GM12878 (cell line): ENCODE results near the gene RNF152. TPM values are rescaled to one million over a fixed set of nuclear protein-coding genes. Genes with fewer than 3 reads are reported as not detected.
A peak's percentile ranks its signal among the peaks of the same experiment; 100 is the strongest.

Experiments used
- ATAC-seq: fragments of 200-7000 bp; cut with Tn5 transposase; 3 replicates; pipeline ENCODE4 v1.9.1; 2020; ENCODE audit warnings: mild to moderate bottlenecking, moderate library complexity
- BruUV-seq: library from RNA; stranded (reverse); fragments of 400-500 nt; replicated peaks from 2 replicates; lab custom pipeline; 2021; lab: Mats Ljungman, UMichigan
- CTCF ChIA-PET: fragments of 300-600 bp; sonication (Branson Sonifier 250); formaldehyde crosslinking; extraction: SDS; loops from one replicate; lab custom pipeline; 2021; ENCODE audit warnings: inconsistent platforms; lab: Yijun Ruan, JAX
- POLR2A ChIA-PET: fragments of 350-600 bp; formaldehyde crosslinking; extraction: SDS; loops from one replicate; lab custom pipeline; 2021; ENCODE audit warnings: inconsistent platforms; lab: Charles Lee
- RAD21 ChIA-PET: fragments of 300-600 bp; sonication (Branson Sonifier 250); formaldehyde crosslinking; loops from one replicate; lab custom pipeline; 2023; ENCODE audit warnings: antibody characterized with exemption; ENCODE audit not compliant: unreplicated experiment; lab: Charles Lee
- SMC1A ChIA-PET: fragments of 300-600 bp; sonication (Branson Sonifier 250); formaldehyde crosslinking; loops from one replicate; lab custom pipeline; 2023; ENCODE audit not compliant: unreplicated experiment, uncharacterized antibody; lab: Charles Lee
- DNase-seq: peaks from one replicate; pipeline ENCODE4 v3.0.0-alpha.2; 2011; ENCODE audit warnings: low read depth, low spot score
- FAIRE-seq: peaks from 3 replicates; lab custom pipeline; 2011; peaks lifted over from hg19 to GRCh38; lab: Jason Lieb, UNC
- H2AFZ ChIP-seq: 2 replicates; pipeline ENCODE4 v1.6.0; 2011; ENCODE audit warnings: low read depth, low read length, control low read depth; ENCODE audit not compliant: control insufficient read depth
- H3K27ac ChIP-seq: 2 replicates; pipeline ENCODE4 v1.5.1; 2011; ENCODE audit warnings: control low read depth; ENCODE audit not compliant: control insufficient read depth, insufficient read depth
- H3K27me3 ChIP-seq, 2 experiments: replicated peaks in 1 of 2; 2 replicates each; pipeline versions ENCODE4 v1.6.0 to v1.6.1; 2011; ENCODE audit warnings: low read length in 1 of 2; ENCODE audit not compliant: control insufficient read depth in 2 of 2, insufficient read depth in 2 of 2
- H3K36me3 ChIP-seq, 2 experiments: 2 replicates each; pipeline ENCODE4 v1.5.1; 2011; ENCODE audit warnings: low read length in 1 of 2; ENCODE audit not compliant: control insufficient read depth in 2 of 2, insufficient read depth in 2 of 2
- H3K4me1 ChIP-seq: 2 replicates; pipeline ENCODE4 v1.6.1; 2011; ENCODE audit warnings: mild to moderate bottlenecking, low read length, moderate library complexity, mixed read lengths; ENCODE audit not compliant: control insufficient read depth, insufficient read depth
- H3K4me2 ChIP-seq: 2 replicates; pipeline ENCODE4 v1.6.0; 2011; ENCODE audit warnings: control low read depth; ENCODE audit not compliant: control insufficient read depth, insufficient read depth
- H3K4me3 ChIP-seq: fragments of 200-600 bp; sonication (generic); 2 replicates; pipeline ENCODE4 v1.5.1; 2016
- H3K79me2 ChIP-seq: 2 replicates; pipeline ENCODE4 v1.6.0; 2011; ENCODE audit warnings: low read length; ENCODE audit not compliant: control insufficient read depth, insufficient read depth
- H3K9ac ChIP-seq: 2 replicates; pipeline ENCODE4 v1.8.0; 2011; ENCODE audit warnings: low read length, control low read depth, mixed read lengths; ENCODE audit not compliant: control insufficient read depth, insufficient read depth
- H3K9me3 ChIP-seq: replicated peaks from 3 replicates; pipeline ENCODE4 v1.5.1; 2011; ENCODE audit warnings: mild to moderate bottlenecking, low read length; ENCODE audit not compliant: control insufficient read depth, insufficient read depth
- H4K20me1 ChIP-seq: 2 replicates; pipeline ENCODE4 v1.6.0; 2011; ENCODE audit not compliant: control insufficient read depth, insufficient read depth
- ATF3 ChIP-seq: IDR thresholded peaks from 2 replicates; pipeline ENCODE4 v1.6.1; 2011; ENCODE audit warnings: low read depth, mild to moderate bottlenecking, low read length, moderate library complexity, borderline replicate concordance; ENCODE audit errors: extremely low read depth
- BCL11A ChIP-seq: IDR thresholded peaks from 2 replicates; pipeline ENCODE4 v1.6.1; 2011; ENCODE audit warnings: low read depth, low read length
- BMI1 ChIP-seq: fragments of 450-650 bp; IDR thresholded peaks from 2 replicates; pipeline ENCODE4 v1.6.1; 2016; ENCODE audit warnings: mild to moderate bottlenecking, moderate library complexity, borderline replicate concordance
- FOS ChIP-seq: IDR thresholded peaks from 3 replicates; pipeline ENCODE4 v1.6.1; 2011; ENCODE audit warnings: borderline replicate concordance; ENCODE audit not compliant: insufficient read length; ENCODE audit errors: extremely low read depth
- FOXK2 ChIP-seq: fragments of 450-650 bp; IDR thresholded peaks from 2 replicates; pipeline ENCODE4 v1.6.1; 2017; ENCODE audit warnings: mild to moderate bottlenecking, moderate library complexity
- HDGF ChIP-seq: fragments of 450-650 bp; IDR thresholded peaks from 2 replicates; pipeline ENCODE4 v1.6.1; 2016; ENCODE audit warnings: antibody characterized with exemption
- RCOR1 ChIP-seq: conservative IDR thresholded peaks from 2 replicates; pipeline ENCODE4 v1.6.1; 2012; ENCODE audit warnings: low read depth, low read length, improper control_type of control experiment
- RUNX3 ChIP-seq: IDR thresholded peaks from 2 replicates; pipeline ENCODE4 v1.6.1; 2012; ENCODE audit warnings: low read length, inconsistent platforms
- SPI1 ChIP-seq: IDR thresholded peaks from 2 replicates; pipeline ENCODE4 v1.6.1; 2011; ENCODE audit warnings: low read depth, mild to moderate bottlenecking, low read length, moderate library complexity, borderline replicate concordance; ENCODE audit not compliant: insufficient read depth
- YY1 ChIP-seq: IDR thresholded peaks from 2 replicates; pipeline ENCODE4 v1.6.1; 2011; ENCODE audit warnings: low read depth, mild to moderate bottlenecking, low read length
- ZBTB4 ChIP-seq: fragments of 450-650 bp; formaldehyde crosslinking; IDR thresholded peaks from 2 replicates; pipeline ENCODE4 v1.4.0; 2022; ENCODE audit warnings: mild to moderate bottlenecking, moderate library complexity
- WGBS: methylation state at CpG from one replicate; pipeline ENCODE4 v1.1.6; 2016; ENCODE audit warnings: low lambda C conversion rate; ENCODE audit not compliant: insufficient replicate concordance, insufficient coverage; ENCODE audit errors: missing lambda C conversion rate; 5-methylcytosine and 5-hydroxymethylcytosine counted together
- in situ Hi-C: fragments of 300-500 bp; cut with MboI; formaldehyde crosslinking; loops from 9 replicates; pipeline ENCODE4 v1.14.3; 2018; ENCODE audit warnings: mixed read lengths
- intact Hi-C: fragments of 100-400 bp; cut with micrococcal nuclease; formaldehyde crosslinking; loops from one replicate; pipeline ENCODE4 v1.14.2; 2022; ENCODE audit not compliant: unreplicated experiment
- polyA plus RNA-seq, 11 experiments: library from polyadenylated mRNA; depleted of rRNA in 4 of 11; unstranded in 6 of 11; stranded (reverse) in 5 of 11; fragments of >200 nt; fragmentation: Nextera tagmentation in 4 of 11; fragmentation: Illumina TruSeq in 1 of 11; extraction: Ambion mirVana in 4 of 11; extraction: Trizol in 1 of 11; gene quantifications; 1 replicate in 1 of 11; 2 replicates in 10 of 11; pipeline versions ENCODE4 v1.2.1 to v1.2.3, GENCODE V29; 2011 to 2016; ENCODE audit warnings: inconsistent platforms in 2 of 11, missing spikeins in 2 of 11, low read depth in 1 of 11
- total RNA-seq, 4 experiments: library from RNA; depleted of rRNA in 3 of 4; stranded (reverse); fragments of >200 nt in 3 of 4; fragmentation: Illumina TruSeq in 1 of 4; extraction: Trizol in 1 of 4; gene quantifications; 2 replicates each; pipeline versions ENCODE4 v1.2.1 to v1.2.3, GENCODE V29; 2013 to 2021

The RNF152 gene
- total and polyA plus RNA-seq, 10 of the 15 experiments (the other 5 are each of a cell fraction or from before 2014, with no cell fraction given), result under 0.01 to 0.07 (median 0.03) TPM; not detected in 7

GRCh38 chr18:61833387-61833786 is 59.4 kb downstream of the RNF152 start:
- 0% methylated on average over 5 of the region's 5 CpGs for WGBS
- no peaks in the 10 kb centered on the region for H4K20me1 ChIP-seq
- H3K4me3 ChIP-seq, result no peak overlapping the region
- no peaks in the 10 kb centered on the region for H3K27me3 ChIP-seq
- RAD21 ChIA-PET, result no interaction called here
- no peaks in the 10 kb centered on the region; the same call in 2 of the 3 replicates for H3K9me3 ChIP-seq
- H3K79me2 ChIP-seq, result no peaks in the 10 kb centered on the region
- DNase-seq, result peak; percentile 7
- no peaks in the 10 kb centered on the region for H3K4me1 ChIP-seq
- ATAC-seq, result no peak
- SMC1A ChIA-PET, result interaction anchor here (0.6 to 1.2 kb wide), 2 partner anchors 9 to 107 kb away, joined by 3 to 4 read pairs; no protein-coding TSS in a partner anchor
- H3K4me2 ChIP-seq, result no peak overlapping the region
- CTCF ChIA-PET, result interaction anchor here (1.2 kb wide), 1 partner anchor 298 kb away, joined by 3 read pairs; no protein-coding TSS in a partner anchor
- no TSS peak for BruUV-seq
- POLR2A ChIA-PET, result no interaction called here
- in situ Hi-C loops, result no loop called here
- TF ChIP-seq RUNX3 (0 out of 2 replicates have a peak, but pooled peaks have one; percentile 21), BMI1 (no peak), SPI1 (peak; percentile 55; the same call in 1 of the 2 replicates)
- no peak for FAIRE-seq
- no peak overlapping the region for H3K27ac ChIP-seq
- intact Hi-C loops, result no loop called here
- H2AFZ ChIP-seq, result no peak overlapping the region
- no peaks in the 10 kb centered on the region for H3K36me3 ChIP-seq
- H3K9ac ChIP-seq, result no peak overlapping the region

- Histone ChIP-seq H3K4me2 (no peak overlapping the region), H3K27ac (no peak overlapping the region), H2AFZ (no peak overlapping the region), H4K20me1 (no peaks in the 10 kb centered on the region), H3K27me3 (no peaks in the 10 kb centered on the region), H3K79me2 (no peaks in the 10 kb centered on the region), H3K9ac (no peak overlapping the region), H3K4me3 (no peak overlapping the region), H3K9me3 (no peaks in the 10 kb centered on the region; the same call in 2 of the 3 replicates), H3K36me3 (no peaks in the 10 kb centered on the region), H3K4me1 (no peaks in the 10 kb centered on the region)
- intact Hi-C loops, result no loop called here
- ChIA-PET POLR2A (no interaction called here), CTCF (interaction anchor here (1.2 kb wide), 1 partner anchor 298 kb away, joined by 3 read pairs; no protein-coding TSS in a partner anchor), SMC1A (interaction anchor here (0.6 to 1.2 kb wide), 3 partner anchors 8 to 107 kb away, joined by 3 to 4 read pairs (median 3); no protein-coding TSS in a partner anchor), RAD21 (no interaction called here)
- 15% methylated on average over 2 of the region's 2 CpGs for WGBS
- no peak for DNase-seq
- no TSS peak for BruUV-seq
- no peak for ATAC-seq
- in situ Hi-C loops, result no loop called here
- FAIRE-seq, result no peak
- TF ChIP-seq HDGF, result no peak
- TF ChIP-seq FOS, result no peak
- TF ChIP-seq YY1, result no peak
- no peak for TF ChIP-seq RCOR1
- no peak for TF ChIP-seq ATF3
- TF ChIP-seq ZBTB4 (CRISPR knock-in tag), result no peak
- no peak for TF ChIP-seq FOXK2
- TF ChIP-seq BCL11A, result no peak
These were observed 59.9 kb downstream of the RNF152 start for GRCh38 chr18:61832858-61833257.
